GM21367 (cell line): ENCODE measurements around the gene TBC1D16.

Experiments
- ATAC-seq: cut with Tn5 transposase; IDR thresholded peaks from one replicate; pipeline ENCODE4 v1.9.1; 2021; ENCODE audit not compliant: unreplicated experiment

The TBC1D16 gene

GRCh38 chr17:79916991-79917901, 118.4 kb downstream of the TBC1D16 start:
- no peak for ATAC-seq

GRCh38 chr17:79916506-79916905, 119.2 kb downstream of the TBC1D16 start:
- no peak for ATAC-seq

- no peak for ATAC-seq
These were observed 119.7 kb downstream of the TBC1D16 start for GRCh38 chr17:79915850-79916430.

GRCh38 chr17:79914813-79915740, 120.6 kb downstream of the TBC1D16 start:
- no peak for ATAC-seq

- no peak for ATAC-seq
These were observed 121.5 kb downstream of the TBC1D16 start for GRCh38 chr17:79913896-79914812.

- no peak for ATAC-seq
These were observed 122.2 kb downstream of the TBC1D16 start for GRCh38 chr17:79913451-79913850.

GRCh38 chr17:79912552-79913330, 122.9 kb downstream of the TBC1D16 start:
- no peak for ATAC-seq

- no peak for ATAC-seq
These were observed 124.0 kb downstream of the TBC1D16 start for GRCh38 chr17:79911430-79912399.

- ATAC-seq, result no peak
These were observed 124.7 kb downstream of the TBC1D16 start for GRCh38 chr17:79910985-79911361.

- no peak for ATAC-seq
These were observed 126.6 kb downstream of the TBC1D16 start for GRCh38 chr17:79909121-79909520.

GRCh38 chr17:79907850-79908249, 127.8 kb downstream of the TBC1D16 start:
- ATAC-seq, result no peak

GRCh38 chr17:79907217-79907715, 128.4 kb downstream of the TBC1D16 start:
- no peak for ATAC-seq

GRCh38 chr17:79905832-79906231, 129.8 kb downstream of the TBC1D16 start:
- ATAC-seq, result no peak

GRCh38 chr17:79904865-79905264, 130.8 kb downstream of the TBC1D16 start:
- no peak for ATAC-seq

GRCh38 chr17:79902146-79902791, 133.4 kb downstream of the TBC1D16 start:
- ATAC-seq, result no peak

- ATAC-seq, result no peak
These were observed 134.5 kb downstream of the TBC1D16 start for GRCh38 chr17:79901131-79901530.

- no peak for ATAC-seq
These were observed 136.1 kb downstream of the TBC1D16 start for GRCh38 chr17:79899584-79899983.
